T47D (cell line): ENCODE measurements around the gene TAS1R1.
"Not testable (repeated sequence)": the region's sequence is repeated elsewhere in the genome, so short reads cannot be mapped to it uniquely, and the experiment has no call there.

Experiments
- DNase-seq, 2 experiments: peaks; one replicate each; pipeline versions ENCODE4 v3.0.0 to v3.0.0-alpha.2; 2011 to 2012; ENCODE audit warnings: low read depth in 1 of 2, low spot score in 1 of 2
- JUND ChIP-seq: IDR thresholded peaks from 2 replicates; pipeline ENCODE4 v1.6.1; 2012; ENCODE audit warnings: low read depth
- in situ Hi-C: cut with HindIII; loops from 2 replicates; pipeline ENCODE4 v1.10.0; 2016; ENCODE audit warnings: low sequenced_read_pairs, low pct_unique_long_range_greater_than_20kb

The TAS1R1 gene

GRCh38 chr1:6591644-6592043 lies 36.5 kb downstream of the TAS1R1 start:
- TF ChIP-seq JUND = no peak
- no peak for DNase-seq

DNA sequence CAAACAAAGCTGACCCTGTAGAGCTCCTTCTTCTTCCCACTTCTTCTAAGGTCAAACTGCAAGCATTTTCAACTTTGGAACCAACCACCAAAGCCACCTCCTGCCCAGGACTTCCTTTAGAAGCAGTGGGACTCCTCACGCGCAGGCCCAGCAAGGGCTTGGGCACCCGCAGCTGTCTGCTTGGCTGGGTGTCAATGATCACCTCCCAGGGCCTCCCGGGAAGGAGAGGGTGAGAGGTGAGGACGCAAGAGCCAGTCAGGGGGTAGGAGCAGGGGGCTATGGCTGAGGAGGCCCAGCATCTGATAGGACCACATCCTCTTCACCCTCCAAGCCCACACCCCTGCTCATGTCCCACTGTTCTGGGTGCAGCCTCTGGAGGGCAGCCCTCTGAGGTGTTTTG lies 37.3 kb downstream of the TAS1R1 start:
- no peak for DNase-seq
- in situ Hi-C loops = no loop called here
- no peak for TF ChIP-seq JUND

More at GRCh38 chr1:6591644-6592043, 36.5 kb downstream of the TAS1R1 start:
- in situ Hi-C loops = no loop called here

DNA sequence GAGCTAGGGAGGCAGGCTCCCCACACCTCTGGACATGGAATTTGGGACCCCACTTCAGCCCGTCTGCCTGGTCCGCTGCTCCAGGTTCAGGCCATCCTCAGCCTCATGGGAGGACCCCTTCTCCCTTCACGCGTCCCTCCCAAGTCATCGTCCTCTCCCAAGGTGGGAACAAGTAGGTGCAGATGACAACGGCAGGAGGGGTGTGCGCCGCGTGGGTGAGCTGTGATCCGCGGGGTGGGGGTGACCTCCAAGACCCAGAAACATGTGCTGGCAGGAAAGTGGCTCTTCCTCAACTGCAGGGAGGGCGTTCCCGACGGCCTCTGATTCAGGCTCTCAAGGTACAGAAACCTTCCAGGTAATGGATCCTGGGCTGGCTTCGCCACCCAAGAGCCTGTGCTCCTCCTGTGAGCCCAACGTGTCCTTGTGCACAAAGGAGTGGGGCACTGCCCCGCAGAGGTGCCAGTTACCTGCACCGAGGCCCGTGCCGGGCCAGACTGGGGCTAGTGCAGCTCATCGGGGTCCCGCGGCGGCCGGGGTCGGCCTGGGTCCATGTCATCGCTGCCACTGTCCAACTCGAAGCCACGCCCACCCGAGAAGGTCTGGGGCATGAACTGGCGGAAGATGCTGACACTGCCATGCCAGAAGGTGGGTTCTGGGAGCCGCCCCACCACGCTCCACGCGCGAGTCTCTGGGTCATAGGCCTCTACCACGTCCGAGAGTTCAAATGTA lies 37.9 kb downstream of the TAS1R1 start:
- in situ Hi-C loops = no loop called here

DNA sequence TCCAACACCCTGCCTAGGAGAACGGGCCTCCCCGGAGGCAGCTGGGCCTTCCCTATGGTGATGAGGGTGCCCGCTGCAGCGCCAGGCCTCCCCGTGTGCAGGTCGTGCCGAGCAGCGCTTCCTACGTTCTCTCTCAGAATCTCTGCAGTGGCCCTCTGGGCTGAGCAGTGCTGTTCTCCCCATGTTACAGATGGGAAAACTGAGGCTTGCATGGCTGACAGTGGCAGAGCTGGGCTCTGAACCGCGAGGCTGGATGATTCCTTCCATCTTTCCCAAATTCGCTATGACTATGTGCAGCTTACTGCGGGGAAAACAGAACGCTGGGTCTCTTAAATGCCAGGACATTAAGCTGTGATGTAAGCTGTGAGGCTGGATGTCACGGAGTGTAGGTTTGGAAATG lies 38.7 kb downstream of the TAS1R1 start:
- in situ Hi-C loops = no loop called here
- no peak for DNase-seq
- TF ChIP-seq JUND = no peak

More for the DNA sequence above, 37.9 kb downstream of the TAS1R1 start:
- no peak for TF ChIP-seq JUND
- no peak for DNase-seq

- DNase-seq = no peak
- in situ Hi-C loops = no loop called here
- no peak for TF ChIP-seq JUND
Observed at GRCh38 chr1:6594977-6595740, 40.1 kb downstream of the TAS1R1 start.

- no peak for DNase-seq
- no peak for TF ChIP-seq JUND
- in situ Hi-C loops = no loop called here
Observed at GRCh38 chr1:6596351-6596750, 41.2 kb downstream of the TAS1R1 start.

DNA sequence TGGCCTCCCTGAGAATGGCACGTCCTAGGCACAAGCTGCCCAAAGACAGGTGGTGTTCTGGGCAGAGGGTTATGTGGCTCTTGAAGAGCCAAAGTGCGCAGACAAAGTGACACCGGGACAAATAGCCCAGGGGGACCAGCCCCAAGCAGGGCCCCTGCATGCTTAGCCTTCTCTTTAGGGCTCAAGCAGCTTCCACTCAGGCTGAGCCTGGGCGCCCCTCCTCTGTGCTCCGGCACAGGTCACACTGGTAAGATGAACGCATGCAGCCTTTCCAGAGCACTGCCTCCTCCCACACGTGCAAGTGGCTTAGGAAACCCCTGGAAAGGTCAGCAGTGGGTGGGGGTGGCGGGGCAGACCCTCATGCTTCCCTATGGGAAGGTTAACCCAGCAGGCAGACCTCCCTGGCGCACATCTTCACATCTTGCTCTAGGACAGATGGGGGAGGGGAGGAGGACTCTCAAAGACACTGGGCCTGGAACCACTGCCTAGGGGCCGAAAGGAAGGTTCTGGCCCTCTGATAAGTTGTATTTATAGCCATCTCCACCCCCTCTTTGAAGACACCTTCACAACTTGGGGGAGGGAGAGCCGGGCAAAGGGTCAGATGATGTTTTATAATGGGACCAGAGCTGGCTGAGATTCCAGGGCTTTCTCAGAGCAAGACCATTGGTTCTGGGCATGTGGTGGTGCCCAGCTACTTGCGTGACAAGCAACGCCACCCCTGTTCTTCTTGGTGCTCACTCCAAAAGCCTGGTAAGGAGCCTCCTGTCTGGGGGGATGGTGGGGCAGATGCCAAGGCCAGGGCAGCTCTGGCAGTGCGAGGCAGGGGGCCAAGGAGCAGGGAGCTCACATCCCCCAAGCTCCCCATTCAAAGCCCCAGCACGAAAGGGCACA lies 42.0 kb downstream of the TAS1R1 start:
- TF ChIP-seq JUND = no peak
- DNase-seq = no peak
- in situ Hi-C loops = no loop called here

- in situ Hi-C loops = no loop called here
- no peak for TF ChIP-seq JUND
- DNase-seq = no peak
Observed at GRCh38 chr1:6597777-6598131, 42.6 kb downstream of the TAS1R1 start.

- no peak for DNase-seq
- in situ Hi-C loops = no loop called here
Observed at GRCh38 chr1:6599141-6599975, 44.3 kb downstream of the TAS1R1 start.

GRCh38 chr1:6599991-6600390 lies 44.9 kb downstream of the TAS1R1 start:
- in situ Hi-C loops, DNase-seq: not testable (repeated sequence)

More at GRCh38 chr1:6599141-6599975, 44.3 kb downstream of the TAS1R1 start:
- no peak for TF ChIP-seq JUND

DNA sequence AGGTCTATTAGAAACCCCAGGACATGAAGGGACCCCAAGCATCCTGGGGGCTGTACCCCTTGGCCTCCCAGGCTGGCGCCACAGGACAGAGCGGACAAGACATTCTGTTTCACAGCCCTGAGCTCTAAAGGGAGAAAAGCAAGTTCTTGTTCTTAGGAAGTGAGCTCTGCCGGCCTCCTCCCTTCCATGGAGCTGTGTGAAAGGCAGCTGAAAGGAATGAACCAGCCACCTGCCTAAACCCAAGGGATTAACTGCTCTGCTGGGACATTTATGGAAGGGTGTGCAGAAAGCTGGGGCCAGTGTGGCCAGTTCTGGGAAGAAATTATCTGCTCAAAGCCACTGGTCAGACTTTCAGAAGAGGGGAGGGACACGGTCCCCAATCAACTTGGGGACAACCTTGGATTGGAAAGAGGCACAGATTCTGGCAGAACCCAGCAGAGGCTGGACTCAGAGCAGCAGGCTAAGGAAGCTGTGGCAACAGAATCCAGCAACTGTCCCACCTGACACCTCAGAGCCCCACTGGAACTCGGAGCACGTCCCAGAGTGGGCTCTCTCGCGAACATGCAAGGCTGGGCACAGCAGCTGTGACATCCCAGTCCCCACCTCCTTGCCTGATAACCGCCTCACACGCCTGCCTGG lies 45.4 kb downstream of the TAS1R1 start:
- no peak for DNase-seq
- TF ChIP-seq JUND = no peak
- in situ Hi-C loops = no loop called here
